ENCODE data around the gene DSCAM. TPM values are rescaled to one million over a fixed set of nuclear protein-coding genes. Genes with fewer than 3 reads are reported as not detected.

DSCAM gene
- total and polyA plus RNA-seq, 10 of the 15 experiments (the other 5 are each of a cell fraction or from before 2014, with no cell fraction given), result not detected

DNA sequence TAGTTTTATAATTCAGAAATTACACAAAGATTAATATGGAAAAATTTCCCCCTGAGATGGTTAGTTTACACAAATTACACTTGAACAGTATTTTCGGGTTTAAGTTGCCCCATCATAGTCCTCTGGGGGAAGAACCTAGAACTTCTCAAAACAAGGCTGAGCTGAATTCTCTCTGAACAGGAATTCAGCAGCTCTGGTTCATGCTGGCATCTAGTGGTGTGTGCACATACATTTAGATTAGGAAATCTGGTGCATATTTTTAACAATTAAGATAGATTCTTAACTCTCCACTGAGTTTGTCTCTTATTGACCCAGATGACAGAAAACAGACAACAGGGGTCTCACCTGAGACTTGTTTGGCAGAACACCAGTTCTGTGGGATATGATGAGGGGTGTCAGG lies 410.7 kb downstream of the DSCAM start:
- FAIRE-seq (no peak), ATAC-seq (no peak), DNase-seq (ENCODE audit: low read depth, low spot score) (no peak)
- H4K20me1 ChIP-seq (ENCODE audit: control insufficient read depth, insufficient read depth), result no peaks in the 10 kb centered on the region
- H3K27ac ChIP-seq (ENCODE audit: control insufficient read depth, insufficient read depth), result no peak overlapping the region
- no peak overlapping the region for H3K9ac ChIP-seq (ENCODE audit: control insufficient read depth, insufficient read depth, low read length)
- CTCF ChIA-PET, result no interaction called here
- 0% methylated on average over 1 of the region's 1 CpG for WGBS (ENCODE audit: insufficient coverage, insufficient replicate concordance, low lambda C conversion rate, missing lambda C conversion rate)
- H3K4me2 ChIP-seq (ENCODE audit: control insufficient read depth, insufficient read depth), result no peak overlapping the region
- H3K79me2 ChIP-seq (ENCODE audit: control insufficient read depth, insufficient read depth, low read length), result no peaks in the 10 kb centered on the region
- H3K36me3 ChIP-seq (ENCODE audit: control insufficient read depth in 2 of 2, insufficient read depth in 2 of 2, low read length in 1 of 2), result no peaks in the 10 kb centered on the region
- TF ChIP-seq RAD21 (IDR thresholded peaks at IDR 0.05; ENCODE audit: insufficient read depth, low read depth, low read length), result no peak
- no peak for TF ChIP-seq SP1 (IDR thresholded peaks at IDR 0.05; ENCODE audit: low read depth, low read length)
- TF ChIP-seq BACH1 (IDR thresholded peaks at IDR 0.05; ENCODE audit: borderline replicate concordance), result no peak
- no peak for TF ChIP-seq RAD51 (IDR thresholded peaks at IDR 0.05)
- no peaks in the 10 kb centered on the region for H3K27me3 ChIP-seq (replicated peaks in 1 of 2; ENCODE audit: control insufficient read depth in 2 of 2, insufficient read depth in 2 of 2, low read length in 1 of 2)
- no peaks in the 10 kb centered on the region; the same call in 2 of the 3 replicates for H3K9me3 ChIP-seq (replicated peaks; ENCODE audit: control insufficient read depth, insufficient read depth, low read length)
- H2AFZ ChIP-seq (ENCODE audit: control insufficient read depth, low read depth, low read length), result no peak overlapping the region
- SMC1A ChIA-PET (ENCODE audit: uncharacterized antibody, unreplicated experiment), result no interaction called here
- no peaks in the 10 kb centered on the region for H3K4me1 ChIP-seq (ENCODE audit: control insufficient read depth, insufficient read depth, low read length)
- BruUV-seq (replicated peaks), result no TSS peak
- RAD21 ChIA-PET (ENCODE audit: unreplicated experiment), result no interaction called here
- no peak overlapping the region for H3K4me3 ChIP-seq
- POLR2A ChIA-PET, result no interaction called here
- in situ Hi-C loops (cut with MboI), result no loop called here
- intact Hi-C loops (cut with micrococcal nuclease; ENCODE audit: unreplicated experiment), result no loop called here

DNA sequence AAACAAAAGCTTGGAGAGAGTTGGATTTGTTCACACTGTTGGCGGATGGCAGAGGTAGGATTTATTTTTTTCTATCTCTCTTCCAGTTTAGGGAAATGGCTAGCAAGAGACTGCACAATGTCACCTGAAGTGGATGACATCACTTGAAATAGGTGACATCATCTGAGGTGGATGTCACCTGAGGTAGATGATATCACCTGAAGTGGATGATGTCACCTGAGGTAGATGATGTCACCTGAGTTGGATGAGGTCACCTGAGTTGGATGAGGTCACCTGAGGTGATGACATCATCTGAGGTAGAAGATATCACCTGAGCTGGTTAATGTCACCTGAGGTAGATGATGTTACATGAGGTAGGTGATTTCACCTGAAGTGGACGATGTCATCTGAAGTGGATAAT lies 413.4 kb downstream of the DSCAM start:
- in situ Hi-C loops (cut with MboI) (no loop called here), intact Hi-C loops (cut with micrococcal nuclease; ENCODE audit: unreplicated experiment) (no loop called here)
- no peaks in the 10 kb centered on the region for H3K36me3 ChIP-seq (ENCODE audit: control insufficient read depth in 2 of 2, insufficient read depth in 2 of 2, low read length in 1 of 2)
- no peak overlapping the region for H3K4me3 ChIP-seq
- FAIRE-seq (no peak), ATAC-seq (no peak), DNase-seq (ENCODE audit: low read depth, low spot score) (no peak)
- H3K4me2 ChIP-seq (ENCODE audit: control insufficient read depth, insufficient read depth), result no peak overlapping the region
- H4K20me1 ChIP-seq (ENCODE audit: control insufficient read depth, insufficient read depth), result no peaks in the 10 kb centered on the region
- TF ChIP-seq DPF2 (IDR thresholded peaks at IDR 0.05), result no peak
- no peak for TF ChIP-seq JUNB (IDR thresholded peaks at IDR 0.05)
- no peak for TF ChIP-seq POLR2A (IDR thresholded peaks at IDR 0.05; ENCODE audit: low read depth, low read length)
- TF ChIP-seq BMI1 (IDR thresholded peaks at IDR 0.05; ENCODE audit: borderline replicate concordance), result no peak
- TF ChIP-seq SRF (IDR thresholded peaks at IDR 0.05; ENCODE audit: low read depth in 2 of 2, low read length in 2 of 2), result no peak
- TF ChIP-seq EZH2 (IDR thresholded peaks at IDR 0.05; ENCODE audit: borderline replicate concordance, control insufficient read depth, low read depth, low read length), result no peak
- TF ChIP-seq NFIC (IDR thresholded peaks at IDR 0.05; ENCODE audit: low read depth, low read length), result no peak
- no peak for TF ChIP-seq TAF1 (IDR thresholded peaks at IDR 0.05; ENCODE audit: borderline replicate concordance, low read depth, low read length)
- TF ChIP-seq MTA2 (IDR thresholded peaks at IDR 0.05; ENCODE audit: low read depth), result no peak
- no peak for TF ChIP-seq GATAD2B (conservative IDR thresholded peaks at IDR 0.05; ENCODE audit: low read depth)
- no peak for TF ChIP-seq FOXM1 (IDR thresholded peaks at IDR 0.05; ENCODE audit: low read depth, low read length)
- TF ChIP-seq POLR2AphosphoS5 (IDR thresholded peaks at IDR 0.05; ENCODE audit: low read length), result no peak
- no peak overlapping the region for H2AFZ ChIP-seq (ENCODE audit: control insufficient read depth, low read depth, low read length)
- H3K9ac ChIP-seq (ENCODE audit: control insufficient read depth, insufficient read depth, low read length), result no peak overlapping the region
- no peak overlapping the region for H3K27ac ChIP-seq (ENCODE audit: control insufficient read depth, insufficient read depth)
- CTCF ChIA-PET, result interaction anchor here (0.6 kb wide), 1 partner anchor 534 kb away, joined by 3 read pairs; no protein-coding TSS in a partner anchor
- no peaks in the 10 kb centered on the region; the same call in 2 of the 3 replicates for H3K9me3 ChIP-seq (replicated peaks; ENCODE audit: control insufficient read depth, insufficient read depth, low read length)
- POLR2A ChIA-PET, result no interaction called here
- SMC1A ChIA-PET (ENCODE audit: uncharacterized antibody, unreplicated experiment), result no interaction called here
- no peaks in the 10 kb centered on the region for H3K79me2 ChIP-seq (ENCODE audit: control insufficient read depth, insufficient read depth, low read length)
- H3K4me1 ChIP-seq (ENCODE audit: control insufficient read depth, insufficient read depth, low read length), result no peaks in the 10 kb centered on the region
- no peaks in the 10 kb centered on the region for H3K27me3 ChIP-seq (replicated peaks in 1 of 2; ENCODE audit: control insufficient read depth in 2 of 2, insufficient read depth in 2 of 2, low read length in 1 of 2)
- RAD21 ChIA-PET (ENCODE audit: unreplicated experiment), result no interaction called here
- 53% methylated on average over 2 of the region's 2 CpGs for WGBS (ENCODE audit: insufficient coverage, insufficient replicate concordance, low lambda C conversion rate, missing lambda C conversion rate)
- BruUV-seq (replicated peaks), result no TSS peak

Data from GM12878 (cell line).